ENCODE measurements around the gene DUSP22.

Gene DUSP22

GRCh38 chr6:315921-316752 lies 23.9 kb downstream of the DUSP22 start:
- no peak for TF ChIP-seq POLR2AphosphoS5 (IDR thresholded peaks at IDR 0.05; ENCODE audit: low read depth, low read length)
- TF ChIP-seq FOXP2 (optimal IDR thresholded peaks at IDR 0.05; ENCODE audit: borderline replicate concordance, extremely low read depth, extremely low read length, insufficient read depth) = no peak
- TF ChIP-seq SIN3A (IDR thresholded peaks at IDR 0.05; ENCODE audit: borderline replicate concordance, insufficient read depth, low read length) = no peak
- no peak for TF ChIP-seq TAF1 (IDR thresholded peaks at IDR 0.05; ENCODE audit: borderline replicate concordance, insufficient read depth, low read length)
- no peak for TF ChIP-seq REST (IDR thresholded peaks at IDR 0.05; ENCODE audit: insufficient read depth in 1 of 2, low read depth in 2 of 2, low read length in 2 of 2)

GRCh38 chr6:316753-317038 lies 24.4 kb downstream of the DUSP22 start:
- TF ChIP-seq REST (IDR thresholded peaks at IDR 0.05; ENCODE audit: insufficient read depth in 1 of 2, low read depth in 2 of 2, low read length in 2 of 2) = no peak
- TF ChIP-seq FOXP2 (optimal IDR thresholded peaks at IDR 0.05; ENCODE audit: borderline replicate concordance, extremely low read depth, extremely low read length, insufficient read depth) = no peak
- no peak for TF ChIP-seq POLR2AphosphoS5 (IDR thresholded peaks at IDR 0.05; ENCODE audit: low read depth, low read length)
- TF ChIP-seq SIN3A (IDR thresholded peaks at IDR 0.05; ENCODE audit: borderline replicate concordance, insufficient read depth, low read length) = no peak
- TF ChIP-seq TAF1 (IDR thresholded peaks at IDR 0.05; ENCODE audit: borderline replicate concordance, insufficient read depth, low read length) = no peak

GRCh38 chr6:317060-317447 lies 24.8 kb downstream of the DUSP22 start:
- TF ChIP-seq SIN3A (IDR thresholded peaks at IDR 0.05; ENCODE audit: borderline replicate concordance, insufficient read depth, low read length) = no peak
- no peak for TF ChIP-seq TAF1 (IDR thresholded peaks at IDR 0.05; ENCODE audit: borderline replicate concordance, insufficient read depth, low read length)
- TF ChIP-seq POLR2AphosphoS5 (IDR thresholded peaks at IDR 0.05; ENCODE audit: low read depth, low read length) = no peak
- TF ChIP-seq FOXP2 (optimal IDR thresholded peaks at IDR 0.05; ENCODE audit: borderline replicate concordance, extremely low read depth, extremely low read length, insufficient read depth) = no peak
- no peak for TF ChIP-seq REST (IDR thresholded peaks at IDR 0.05; ENCODE audit: insufficient read depth in 1 of 2, low read depth in 2 of 2, low read length in 2 of 2)

- TF ChIP-seq REST (IDR thresholded peaks at IDR 0.05; ENCODE audit: insufficient read depth in 1 of 2, low read depth in 2 of 2, low read length in 2 of 2) = no peak
- no peak for TF ChIP-seq POLR2AphosphoS5 (IDR thresholded peaks at IDR 0.05; ENCODE audit: low read depth, low read length)
- TF ChIP-seq TAF1 (IDR thresholded peaks at IDR 0.05; ENCODE audit: borderline replicate concordance, insufficient read depth, low read length) = no peak
These were observed 25.3 kb downstream of the DUSP22 start for GRCh38 chr6:317448-318144.

Data from PFSK-1 (cell line).